NCI-H128 (cell line): ENCODE measurements around the gene TCF25.
"Not testable (repeated sequence)": the region's sequence is repeated elsewhere in the genome, so short reads cannot be mapped to it uniquely, and the experiment has no call there.

ENCODE experiments used
- DNase-seq: peaks from one replicate; lab custom pipeline; 2025; ENCODE audit not compliant: unreplicated experiment; lab: John Stamatoyannopoulos, UW

The TCF25 gene

GRCh38 chr16:89873972-89874689, 739 bp downstream of the TCF25 start:
- DNase-seq, result peak; percentile 65

- not testable (repeated sequence) for DNase-seq
Measured at GRCh38 chr16:89879123-89879522, 5.7 kb downstream of the TCF25 start.

GRCh38 chr16:89880477-89881367, 7.3 kb downstream of the TCF25 start:
- no peak for DNase-seq

DNA sequence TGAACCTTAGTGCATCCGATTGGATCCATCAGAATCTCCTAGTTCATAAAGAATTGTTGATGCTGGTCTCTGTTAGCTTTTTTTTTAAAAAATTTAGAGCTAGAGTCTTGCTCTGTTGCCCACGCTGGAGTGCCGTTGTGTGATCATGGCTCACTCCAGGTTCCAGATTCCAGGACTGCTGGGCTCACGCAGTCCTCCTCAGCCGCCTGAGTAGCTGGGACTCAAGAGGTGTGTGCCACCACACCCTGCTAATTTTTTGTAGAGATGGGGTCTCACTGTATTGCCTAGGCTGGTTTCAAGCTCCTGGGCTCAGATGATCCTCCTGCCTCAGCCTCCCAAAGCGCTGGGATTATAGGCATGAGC, 8.0 kb downstream of the TCF25 start:
- no peak for DNase-seq

DNA sequence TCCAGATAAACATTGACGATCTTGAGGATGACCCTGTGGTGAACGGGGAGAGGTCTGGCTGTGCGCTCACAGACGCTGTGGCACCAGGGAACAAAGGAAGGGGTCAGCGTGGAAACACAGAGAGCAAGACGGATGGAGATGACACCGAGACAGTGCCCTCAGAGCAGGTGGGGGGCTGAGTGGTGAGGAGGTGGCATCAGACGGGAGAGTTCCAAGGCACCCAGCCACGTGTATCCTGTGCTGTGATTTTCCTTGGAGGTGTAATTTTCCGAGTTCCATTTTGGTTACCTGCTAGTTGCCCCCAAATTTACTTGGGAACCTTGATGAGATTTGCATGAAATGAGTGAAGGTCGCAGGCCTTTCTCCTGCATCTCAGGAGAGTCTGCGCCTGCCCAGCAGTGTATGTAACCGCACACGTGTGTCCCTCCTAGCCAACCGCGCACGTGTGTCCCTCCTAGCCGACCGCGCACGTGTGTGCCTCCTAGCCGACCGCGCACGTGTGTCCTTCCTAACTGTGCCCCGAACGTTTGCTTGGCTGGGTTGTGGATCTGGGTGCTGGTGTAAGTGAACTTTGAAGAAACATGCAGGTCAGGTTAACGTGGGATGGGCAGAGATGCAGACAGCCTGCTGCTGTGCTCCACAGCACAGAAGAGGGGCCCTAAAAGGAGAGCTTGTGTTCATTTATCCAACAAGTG, 10.1 kb downstream of the TCF25 start:
- no peak for DNase-seq

DNA sequence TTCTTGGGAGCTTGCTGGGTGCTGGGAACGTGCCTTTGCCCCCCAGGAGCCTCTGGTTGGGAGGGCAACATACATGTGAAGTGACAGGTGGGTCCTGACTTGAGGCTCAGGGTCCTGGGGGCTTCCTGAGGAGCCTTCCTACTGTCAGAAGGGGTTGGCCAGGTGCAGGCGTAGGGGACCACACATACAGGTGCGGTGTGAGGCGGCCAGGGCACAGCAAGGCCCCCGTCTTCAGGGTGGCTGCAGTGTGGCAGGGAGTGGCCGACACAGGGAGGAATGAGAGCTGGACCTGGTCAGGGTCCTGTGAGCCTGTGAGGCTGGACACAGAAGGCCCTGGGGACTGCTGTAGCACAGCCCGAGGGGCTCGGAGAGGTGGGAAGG, 10.6 kb downstream of the TCF25 start:
- no peak for DNase-seq

DNA sequence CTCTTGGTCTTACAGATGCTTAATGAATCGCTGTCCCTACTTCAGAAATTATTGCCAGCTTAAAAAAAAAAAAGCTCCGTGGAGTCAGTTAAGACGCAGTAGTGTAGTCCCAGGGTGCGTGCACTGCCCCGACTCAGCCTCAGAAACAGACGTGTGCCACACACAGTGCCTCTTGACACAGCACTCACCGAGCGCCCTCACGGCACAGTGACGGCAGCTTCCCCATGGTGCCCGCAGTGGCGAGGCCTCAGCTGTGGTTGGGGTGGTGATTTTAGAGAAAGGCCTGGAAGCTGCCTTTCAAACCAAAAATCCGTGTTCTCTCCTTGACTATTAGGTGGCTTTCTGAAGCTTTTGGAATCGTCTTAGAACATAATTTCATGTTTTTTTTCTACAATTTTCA, 13.9 kb downstream of the TCF25 start:
- no peak for DNase-seq

- DNase-seq, result no peak
Measured at GRCh38 chr16:89890200-89890599, 16.8 kb downstream of the TCF25 start.

GRCh38 chr16:89890886-89891657, 17.7 kb downstream of the TCF25 start:
- DNase-seq, result no peak

GRCh38 chr16:89892055-89892630, 18.8 kb downstream of the TCF25 start:
- DNase-seq, result no peak

GRCh38 chr16:89892635-89893034, 19.2 kb downstream of the TCF25 start:
- no peak for DNase-seq

DNA sequence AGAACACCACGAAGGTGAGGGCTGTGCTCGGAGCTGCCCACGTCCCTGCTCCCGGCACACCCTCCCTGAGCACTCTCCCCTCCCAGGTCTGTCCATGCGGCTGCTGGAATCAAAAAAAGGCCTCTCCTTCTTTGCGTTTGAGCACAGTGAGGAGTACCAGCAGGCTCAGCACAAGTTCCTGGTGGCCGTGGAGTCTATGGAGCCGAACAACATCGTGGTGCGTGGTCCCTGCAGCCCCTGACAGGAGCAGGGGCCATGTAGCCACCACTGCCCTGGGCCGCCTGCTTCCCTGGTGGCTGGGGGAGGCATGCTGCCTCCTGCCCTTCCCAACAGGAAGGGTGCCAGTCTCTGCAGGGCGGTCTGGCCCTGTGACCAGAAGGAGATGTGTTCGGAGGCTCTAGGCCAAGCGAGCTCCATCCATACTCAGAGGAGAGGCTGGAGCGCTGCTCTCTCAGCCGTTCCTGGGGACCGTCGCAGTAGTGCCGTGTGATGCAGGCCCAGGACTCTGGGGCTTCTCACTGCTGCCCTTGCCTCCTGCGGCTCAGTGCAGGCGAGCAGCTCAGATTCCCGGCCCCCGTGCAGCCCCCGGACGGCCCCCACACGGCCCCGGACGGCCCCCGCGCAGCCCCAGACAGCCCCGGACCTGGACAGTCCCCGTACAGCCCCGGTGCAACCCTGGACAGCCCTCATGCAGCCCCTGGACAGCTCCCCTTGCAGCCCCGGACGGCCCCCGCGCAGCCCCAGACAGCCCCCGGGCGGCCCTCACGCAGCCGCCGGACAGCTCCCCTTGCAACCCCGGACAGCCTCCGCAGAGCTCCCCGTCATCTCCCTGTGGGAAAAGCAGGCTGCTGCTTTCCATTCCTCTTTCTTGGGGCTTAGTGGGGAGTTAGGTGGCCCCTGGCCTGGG, 20.5 kb downstream of the TCF25 start:
- no peak for DNase-seq

- DNase-seq, result no peak
Measured at GRCh38 chr16:89895482-89896250, 22.3 kb downstream of the TCF25 start.

GRCh38 chr16:89897204-89897603, 23.8 kb downstream of the TCF25 start:
- DNase-seq, result no peak

DNA sequence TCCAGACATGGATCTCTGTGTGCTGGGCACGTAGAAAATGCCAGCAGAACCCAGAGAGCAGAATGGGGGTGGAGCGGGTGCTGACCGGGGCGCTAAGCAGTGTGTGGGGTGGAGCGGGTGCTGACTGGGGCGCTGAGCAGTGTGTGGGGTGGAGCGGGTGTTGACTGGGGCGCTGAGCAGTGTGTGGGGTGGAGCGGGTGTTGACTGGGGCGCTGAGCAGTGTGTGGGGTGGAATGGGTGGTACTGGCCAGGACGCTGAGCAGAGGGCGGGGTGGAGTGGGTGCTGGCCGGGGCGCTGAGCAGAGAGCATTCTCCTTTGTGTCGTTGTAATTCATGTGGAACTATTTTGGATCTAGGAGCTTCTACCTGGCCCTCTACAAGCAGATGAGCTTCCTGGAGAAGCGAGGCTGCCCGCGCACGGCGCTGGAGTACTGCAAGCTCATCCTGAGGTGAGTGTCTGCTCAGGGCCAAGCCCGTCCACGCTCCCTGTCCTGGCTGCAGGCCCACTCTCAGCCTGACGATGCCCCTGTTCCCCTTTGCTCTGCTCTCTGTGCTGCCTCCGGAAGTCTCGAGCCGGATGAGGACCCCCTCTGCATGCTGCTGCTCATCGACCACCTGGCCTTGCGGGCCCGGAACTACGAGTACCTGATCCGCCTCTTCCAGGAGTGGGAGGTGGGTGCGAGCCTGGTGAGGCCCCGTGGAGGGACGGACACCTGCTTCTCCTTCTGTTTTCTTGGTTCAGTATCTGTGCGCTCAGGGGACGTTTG, 25.0 kb downstream of the TCF25 start:
- DNase-seq, result no peak

DNA sequence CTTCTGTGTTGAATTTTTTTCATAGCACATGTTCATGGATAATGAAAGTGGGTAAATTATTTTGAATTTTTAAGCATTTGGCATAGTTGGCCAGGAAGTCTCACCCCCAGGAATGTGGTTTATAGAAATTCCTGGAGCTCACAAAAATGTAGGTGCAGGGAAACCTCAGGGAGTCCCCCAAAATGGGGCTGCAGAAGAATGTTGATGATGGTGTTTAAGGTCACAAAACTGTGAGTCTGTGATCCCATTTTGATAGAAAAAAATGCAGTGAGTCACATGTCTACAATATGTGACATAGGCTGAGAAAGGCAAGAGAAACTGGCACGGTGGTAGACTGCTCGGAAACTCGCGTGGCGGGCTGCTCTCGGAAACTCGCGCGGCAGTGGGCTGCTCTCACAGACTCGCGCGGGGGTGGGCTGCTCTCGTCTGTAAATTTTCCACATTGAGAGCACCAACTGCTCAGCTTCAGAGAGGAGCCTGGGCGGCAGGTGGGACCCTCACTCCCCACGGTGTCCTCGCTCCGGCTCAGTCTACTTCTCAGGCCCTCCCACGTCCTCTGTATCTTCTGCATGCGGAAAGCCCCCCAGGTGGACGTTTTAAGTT, 26.6 kb downstream of the TCF25 start:
- DNase-seq, result no peak

GRCh38 chr16:89900885-89901284, 27.5 kb downstream of the TCF25 start:
- DNase-seq, result no peak

DNA sequence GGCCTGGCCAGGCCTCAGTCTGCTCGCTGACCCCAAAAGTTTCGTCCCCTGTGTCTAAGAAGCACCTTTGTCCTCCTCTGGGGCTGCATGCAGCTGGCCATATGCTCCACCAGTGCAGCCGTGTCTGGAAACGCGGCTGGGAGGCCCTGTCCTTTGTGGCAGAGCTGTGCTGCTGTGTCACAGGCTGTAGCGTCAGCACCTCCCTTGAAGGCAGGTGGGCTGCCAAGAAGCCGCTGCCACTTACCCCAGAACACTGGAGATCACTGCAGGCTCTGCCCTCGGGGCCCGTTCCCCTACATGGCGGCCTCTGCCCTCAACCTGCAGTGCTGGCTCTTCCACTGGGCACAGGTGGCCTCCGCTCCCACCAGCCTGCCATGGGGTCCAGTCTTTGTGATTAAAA, 29.6 kb downstream of the TCF25 start:
- no peak for DNase-seq
